ENCODE measurements around the gene CPNE7. TPM values are rescaled to one million over a fixed set of nuclear protein-coding genes. Genes with fewer than 3 reads are reported as not detected.

Gene CPNE7
- total and polyA plus RNA-seq, 2 of the 13 experiments (the other 11 are each of a cell fraction or from before 2014, with no cell fraction given) = 0.59 TPM; not detected in 1

- Histone ChIP-seq H3K36me3 (replicated peaks in 1 of 2; ENCODE audit: control insufficient read depth in 1 of 2, insufficient read depth in 2 of 2, low read length in 2 of 2) (no peaks in the 10 kb centered on the region), H4K20me1 (ENCODE audit: insufficient read depth, low read length) (no peaks in the 10 kb centered on the region), H3K4me1 (ENCODE audit: insufficient read depth, low read length) (peaks cover 21% of the 10 kb centered on the region), H3K4me2 (ENCODE audit: low read depth, low read length) (no peak overlapping the region), H3K27ac (ENCODE audit: extremely low read length, insufficient read depth, low read length) (no peak overlapping the region), H3K9me3 (ENCODE audit: low read length) (no peaks in the 10 kb centered on the region), H3K27me3 (ENCODE audit: control insufficient read depth in 1 of 2, insufficient read depth in 2 of 2, low read length in 2 of 2) (peaks cover 0 to 13% of the 10 kb centered on the region in 2 experiments; a peak in 3 of 5 replicates), H3K79me2 (ENCODE audit: insufficient read depth, low read length) (no peaks in the 10 kb centered on the region), H3K9ac (ENCODE audit: insufficient read depth, low read depth, low read length) (no peak overlapping the region), H2AFZ (ENCODE audit: low read length) (no peak overlapping the region), H3K4me3 (replicated peaks in 1 of 3; ENCODE audit: insufficient read depth in 1 of 3, low read depth in 2 of 3, low read length in 3 of 3) (no peak overlapping the region)
- in situ Hi-C loops (cut with HindIII; ENCODE audit: extremely low pct_ligation_motif_present, low pct_unique_long_range_greater_than_20kb) = no loop called here
- ChIA-PET POLR2A (no interaction called here), CTCF (ENCODE audit: low intra/inter-chr PET ratio, low total read pairs) (no interaction called here)
- intact Hi-C loops (cut with micrococcal nuclease; ENCODE audit: unreplicated experiment) = no loop called here
- DNase-seq (ENCODE audit: low spot score) (no peak), FAIRE-seq (no peak), ATAC-seq (no peak)
- no TSS peak for BruUV-seq (replicated peaks)
- WGBS (ENCODE audit: low lambda C conversion rate) = 79% methylated on average over 15 of the region's 15 CpGs
- no peak for TF ChIP-seq ZNF205 (CRISPR knock-in tag; IDR thresholded peaks at IDR 0.05)
- TF ChIP-seq CREB1 (IDR thresholded peaks at IDR 0.05) = peak; percentile 57; the same call in 1 of the 2 replicates
- TF ChIP-seq CREB1 (CRISPR knock-in tag; IDR thresholded peaks at IDR 0.05) = no peak
These were observed 3.8 kb downstream of the CPNE7 start for GRCh38 chr16:89579351-89579750.

GRCh38 chr16:89581045-89581695 lies 5.6 kb downstream of the CPNE7 start:
- H3K4me1 ChIP-seq (ENCODE audit: insufficient read depth, low read length) = peaks cover 32% of the 10 kb centered on the region
- in situ Hi-C loops (cut with HindIII; ENCODE audit: extremely low pct_ligation_motif_present, low pct_unique_long_range_greater_than_20kb) = no loop called here
- intact Hi-C loops (cut with micrococcal nuclease; ENCODE audit: unreplicated experiment) = no loop called here
- H3K27me3 ChIP-seq (ENCODE audit: control insufficient read depth in 1 of 2, insufficient read depth in 2 of 2, low read length in 2 of 2) = peaks cover 0 to 25% of the 10 kb centered on the region in 2 experiments; a peak in 3 of 5 replicates
- DNase-seq (ENCODE audit: low spot score) = peak; percentile 50
- no peak for ATAC-seq
- FAIRE-seq = no peak
- no peaks in the 10 kb centered on the region for H3K9me3 ChIP-seq (ENCODE audit: low read length)
- H3K36me3 ChIP-seq (replicated peaks in 1 of 2; ENCODE audit: control insufficient read depth in 1 of 2, insufficient read depth in 2 of 2, low read length in 2 of 2) = no peaks in the 10 kb centered on the region
- no peak overlapping the region for H3K4me3 ChIP-seq (replicated peaks in 1 of 3; ENCODE audit: insufficient read depth in 1 of 3, low read depth in 2 of 3, low read length in 3 of 3)
- no peaks in the 10 kb centered on the region for H3K79me2 ChIP-seq (ENCODE audit: insufficient read depth, low read length)
- CTCF ChIA-PET (ENCODE audit: low intra/inter-chr PET ratio, low total read pairs) = no interaction called here
- H3K9ac ChIP-seq (ENCODE audit: insufficient read depth, low read depth, low read length) = no peak overlapping the region
- POLR2A ChIA-PET = interaction anchor here (1.0 to 2.2 kb wide), 4 partner anchors 9 to 19 kb away, joined by 5 to 10 read pairs (median 6); no protein-coding TSS in a partner anchor
- H4K20me1 ChIP-seq (ENCODE audit: insufficient read depth, low read length) = no peaks in the 10 kb centered on the region
- H3K4me2 ChIP-seq (ENCODE audit: low read depth, low read length) = no peak overlapping the region
- no peak overlapping the region for H3K27ac ChIP-seq (ENCODE audit: extremely low read length, insufficient read depth, low read length)
- H2AFZ ChIP-seq (ENCODE audit: low read length) = no peak overlapping the region
- no TSS peak for BruUV-seq (replicated peaks)
- 54% methylated on average over 33 of the region's 33 CpGs for WGBS (ENCODE audit: low lambda C conversion rate)
- TF ChIP-seq ZNF496 (CRISPR knock-in tag; IDR thresholded peaks at IDR 0.05; ENCODE audit: insufficient replicate concordance) (no peak), DDIT3 (CRISPR knock-in tag; IDR thresholded peaks at IDR 0.05) (no peak), ZNF335 (CRISPR knock-in tag; IDR thresholded peaks at IDR 0.05) (no peak), ZNF576 (CRISPR knock-in tag; IDR thresholded peaks at IDR 0.05) (no peak), PATZ1 (CRISPR knock-in tag; IDR thresholded peaks at IDR 0.05) (no peak), CEBPB (IDR thresholded peaks at IDR 0.05; ENCODE audit: borderline replicate concordance, low read depth, low read length) (no peak), CAMTA2 (CRISPR knock-in tag; IDR thresholded peaks at IDR 0.05; ENCODE audit: borderline replicate concordance) (no peak), ZNF577 (CRISPR knock-in tag; IDR thresholded peaks at IDR 0.05; ENCODE audit: borderline replicate concordance, low read depth) (no peak), HOXA9 (CRISPR knock-in tag; IDR thresholded peaks at IDR 0.05; ENCODE audit: borderline replicate concordance) (no peak)

Measured in HepG2 (cell line).